ENCODE measurements around the gene FAM149B1. TPM values are rescaled to one million over a fixed set of nuclear protein-coding genes. Genes with fewer than 3 reads are reported as not detected.
"Not testable (repeated sequence)": the region's sequence is repeated elsewhere in the genome, so short reads cannot be mapped to it uniquely, and the experiment has no call there.

The FAM149B1 gene
- total RNA-seq, result 13.8 and 14.3 TPM in 2 replicates

DNA sequence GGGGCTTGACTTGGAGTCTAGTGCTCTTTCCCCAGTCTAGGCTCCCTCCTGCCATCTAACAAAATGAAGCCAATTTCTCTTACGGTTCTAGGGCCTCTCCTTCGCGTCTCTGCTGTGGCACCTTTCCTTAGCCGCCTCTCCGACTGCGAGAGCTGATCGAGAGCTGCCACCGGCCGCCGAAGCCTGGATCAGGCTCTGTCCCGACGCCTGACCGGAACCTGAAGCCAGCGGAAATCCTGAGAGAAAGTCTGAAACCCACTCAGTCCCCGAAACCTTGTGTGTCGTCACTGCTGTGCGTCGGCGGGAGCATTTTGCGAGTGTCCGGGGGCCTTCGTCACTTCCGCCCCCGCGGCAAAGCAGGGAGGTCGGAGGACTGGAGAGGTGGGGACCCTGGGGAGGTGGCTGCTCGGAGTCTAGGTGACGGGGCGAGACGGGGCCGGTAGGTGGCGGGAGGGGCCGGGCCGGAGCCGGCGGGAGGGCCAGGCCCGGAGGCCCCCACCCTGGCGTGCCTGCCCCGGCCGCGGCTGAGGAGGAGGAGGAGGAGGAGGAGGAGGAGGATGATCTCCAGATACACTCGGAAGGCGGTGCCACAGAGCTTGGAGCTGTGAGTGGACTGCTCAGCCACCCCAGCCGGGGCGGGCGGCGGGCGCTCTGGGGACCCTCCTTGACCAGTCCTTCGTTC lies at the start of gene FAM149B1, which contains the start of gene ECD:
FAM149B1 (plus strand) TSS at position 337 of the 682 bp plus-strand sequence; CDS start at position 558, 221 bp downstream.
ECD (minus strand) TSS at position 226 of the 682 bp plus-strand sequence. CDS start 4,071 bp downstream, outside the sequence.
- Mint-ChIP-seq H3K4me3 (ENCODE audit: low read depth) (peak within 1 kb of the TSS; percentile 99), H3K27ac (peak within 1 kb of the TSS; percentile 94), H3K36me3 (ENCODE audit: low read depth) (peaks cover 31% of the 10 kb centered on the region), H3K4me1 (ENCODE audit: low read depth) (peaks cover 33% of the 10 kb centered on the region), H3K27me3 (ENCODE audit: low read depth) (no peaks in the 10 kb centered on the region), H3K9me3 (no peaks in the 10 kb centered on the region)
- peak; percentile 90 for DNase-seq (ENCODE audit: low spot score)
- intact Hi-C loops (cut with micrococcal nuclease), result loop anchor here (1.0 to 5.0 kb wide), 4 partner anchors 56 to 541 kb away; partner anchors contain the start of genes MICU1, MRPS16 and NUDT13

DNA sequence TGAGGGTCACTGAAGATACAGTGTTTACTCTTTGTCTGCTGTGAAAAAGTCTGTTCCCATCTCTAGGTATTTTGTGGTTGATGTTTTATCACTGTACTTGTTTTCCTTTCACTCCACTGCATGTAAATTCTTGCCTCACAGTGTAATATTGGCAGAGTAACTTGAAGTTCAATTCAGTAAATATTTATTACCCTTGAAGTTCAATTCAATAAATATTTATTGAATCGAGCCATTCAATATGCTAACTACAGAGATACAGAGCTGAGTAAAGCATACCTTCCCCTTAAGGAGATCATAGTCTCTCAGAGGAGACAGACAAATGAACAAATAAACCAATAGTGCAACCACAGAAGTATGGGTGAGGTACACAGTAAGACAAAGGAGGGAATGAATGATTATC lies 48.5 kb upstream of the FAM149B1 start:
- peaks cover 9% of the 10 kb centered on the region for H3K4me1 Mint-ChIP-seq (ENCODE audit: low read depth)
- no peaks in the 10 kb centered on the region for H3K9me3 Mint-ChIP-seq
- no peak for DNase-seq (ENCODE audit: low spot score)
- H3K27ac Mint-ChIP-seq, result no peak overlapping the region
- peaks cover 18% of the 10 kb centered on the region for H3K36me3 Mint-ChIP-seq (ENCODE audit: low read depth)
- H3K27me3 Mint-ChIP-seq (ENCODE audit: low read depth), result no peaks in the 10 kb centered on the region
- H3K4me3 Mint-ChIP-seq (ENCODE audit: low read depth), result no peak overlapping the region
- intact Hi-C loops (cut with micrococcal nuclease), result no loop called here

DNA sequence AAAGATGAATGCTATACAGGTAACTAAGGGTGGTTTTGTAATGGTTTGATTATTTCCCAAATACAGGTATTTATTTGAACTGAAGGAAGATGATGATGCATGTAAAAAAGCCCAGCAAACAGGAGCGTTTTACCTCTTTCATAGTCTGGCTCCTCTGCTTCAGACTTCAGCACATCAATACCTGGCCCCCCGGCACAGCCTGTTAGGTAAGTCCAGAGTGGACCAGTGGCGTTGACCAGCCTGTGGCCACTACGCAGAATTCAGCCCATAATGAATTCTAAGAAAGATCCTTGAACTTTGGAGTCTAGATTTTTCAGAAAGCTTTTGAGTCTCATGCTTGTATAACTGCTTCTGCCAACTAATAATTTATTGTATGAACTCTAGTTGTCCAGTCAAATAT lies 48.0 kb upstream of the FAM149B1 start:
- Mint-ChIP-seq H3K4me3 (ENCODE audit: low read depth) (no peak overlapping the region), H3K4me1 (ENCODE audit: low read depth) (peaks cover 9% of the 10 kb centered on the region), H3K9me3 (no peaks in the 10 kb centered on the region), H3K27ac (no peak overlapping the region), H3K36me3 (ENCODE audit: low read depth) (peaks cover 18% of the 10 kb centered on the region), H3K27me3 (ENCODE audit: low read depth) (no peaks in the 10 kb centered on the region)
- intact Hi-C loops (cut with micrococcal nuclease), result no loop called here
- no peak for DNase-seq (ENCODE audit: low spot score)

DNA sequence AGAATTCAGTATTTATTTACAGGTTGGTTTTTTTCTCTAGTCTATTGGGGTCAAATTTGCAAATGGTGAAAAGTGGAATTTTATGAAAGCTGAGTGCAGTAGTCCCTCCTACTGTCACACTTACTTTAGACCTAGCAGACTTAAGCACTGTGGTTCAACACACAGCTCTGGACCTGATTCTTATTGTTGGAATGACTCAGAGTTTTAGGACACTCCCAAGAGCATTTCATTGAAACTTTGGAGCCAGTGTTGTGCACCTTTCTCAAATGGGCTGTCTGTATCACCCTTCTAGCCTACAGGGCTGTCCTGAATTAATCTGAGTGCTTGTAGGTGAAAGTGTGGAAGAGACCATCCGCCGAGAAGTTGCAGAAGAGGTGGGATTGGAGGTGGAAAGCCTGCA lies 41.6 kb upstream of the FAM149B1 start:
- DNase-seq (ENCODE audit: low spot score), result no peak
- Mint-ChIP-seq H3K27ac (peak overlapping the region; percentile 22), H3K4me3 (ENCODE audit: low read depth) (no peak overlapping the region), H3K27me3 (ENCODE audit: low read depth) (no peaks in the 10 kb centered on the region), H3K9me3 (no peaks in the 10 kb centered on the region), H3K4me1 (ENCODE audit: low read depth) (no peaks in the 10 kb centered on the region), H3K36me3 (ENCODE audit: low read depth) (peaks cover 38% of the 10 kb centered on the region)
- intact Hi-C loops (cut with micrococcal nuclease), result no loop called here

DNA sequence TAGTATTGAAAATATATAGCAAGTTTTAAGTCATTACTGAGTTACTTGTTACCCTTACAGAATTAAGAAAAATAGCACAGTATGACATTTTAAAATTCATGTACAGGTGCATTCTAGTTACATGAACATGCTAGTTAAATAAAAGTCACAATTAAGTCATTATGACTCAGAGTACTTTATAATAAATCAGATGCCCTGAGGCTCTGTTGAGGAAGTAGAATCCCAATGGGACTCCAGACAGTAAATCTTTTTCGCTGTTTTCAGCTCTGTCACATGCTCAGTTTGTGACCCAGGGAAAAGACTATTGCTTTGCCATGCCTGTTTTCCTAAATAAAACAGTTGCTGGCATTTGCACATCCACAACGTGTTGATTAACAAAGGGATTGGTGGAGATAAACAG lies 36.6 kb upstream of the FAM149B1 start:
- Mint-ChIP-seq H3K4me1 (ENCODE audit: low read depth) (no peaks in the 10 kb centered on the region), H3K36me3 (ENCODE audit: low read depth) (peaks cover 74% of the 10 kb centered on the region), H3K27ac (no peak overlapping the region), H3K4me3 (ENCODE audit: low read depth) (no peak overlapping the region), H3K27me3 (ENCODE audit: low read depth) (no peaks in the 10 kb centered on the region), H3K9me3 (no peaks in the 10 kb centered on the region)
- intact Hi-C loops (cut with micrococcal nuclease), result no loop called here
- no peak for DNase-seq (ENCODE audit: low spot score)

DNA sequence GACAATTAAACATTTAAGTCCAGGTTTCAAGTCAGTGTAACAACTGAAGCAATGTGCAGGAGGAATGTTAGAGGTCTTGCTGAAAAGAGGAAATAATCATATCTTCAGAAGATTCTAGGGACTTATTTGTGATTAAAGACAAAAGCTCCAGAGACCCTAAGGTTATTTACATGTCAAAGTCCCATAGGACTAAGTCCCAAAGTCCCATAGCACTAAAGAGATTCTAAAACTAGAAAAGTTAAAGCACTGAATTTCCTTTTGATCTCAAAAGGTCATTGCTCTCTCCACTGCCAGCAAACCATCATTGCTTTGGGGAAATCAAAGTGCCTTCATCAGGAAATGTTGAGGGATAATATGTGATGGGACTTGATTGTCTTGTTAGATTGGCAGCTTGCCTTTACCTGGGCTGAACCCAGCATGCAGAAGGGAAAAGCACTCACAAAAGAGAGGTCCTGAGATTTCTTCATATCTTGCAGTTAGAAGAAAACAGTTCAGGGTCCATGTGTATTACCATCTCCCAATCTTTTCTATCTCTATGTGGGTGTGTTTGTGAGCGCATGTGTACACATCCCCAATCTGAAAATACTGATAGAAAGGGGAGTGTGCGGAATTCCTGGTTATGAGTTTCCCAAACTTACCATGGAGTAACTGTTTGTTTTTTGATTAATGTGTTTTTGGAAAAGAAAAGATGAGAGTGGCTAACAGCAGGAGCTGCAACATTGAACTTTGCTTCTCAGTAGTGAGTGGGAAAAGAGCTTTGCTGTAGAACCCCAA lies 35.8 kb upstream of the FAM149B1 start:
- Mint-ChIP-seq H3K9me3 (no peaks in the 10 kb centered on the region), H3K27ac (no peak overlapping the region), H3K27me3 (ENCODE audit: low read depth) (no peaks in the 10 kb centered on the region), H3K4me1 (ENCODE audit: low read depth) (peaks cover 3% of the 10 kb centered on the region), H3K4me3 (ENCODE audit: low read depth) (no peak overlapping the region), H3K36me3 (ENCODE audit: low read depth) (peaks cover 75% of the 10 kb centered on the region)
- DNase-seq (ENCODE audit: low spot score), result no peak
- intact Hi-C loops (cut with micrococcal nuclease), result no loop called here

DNA sequence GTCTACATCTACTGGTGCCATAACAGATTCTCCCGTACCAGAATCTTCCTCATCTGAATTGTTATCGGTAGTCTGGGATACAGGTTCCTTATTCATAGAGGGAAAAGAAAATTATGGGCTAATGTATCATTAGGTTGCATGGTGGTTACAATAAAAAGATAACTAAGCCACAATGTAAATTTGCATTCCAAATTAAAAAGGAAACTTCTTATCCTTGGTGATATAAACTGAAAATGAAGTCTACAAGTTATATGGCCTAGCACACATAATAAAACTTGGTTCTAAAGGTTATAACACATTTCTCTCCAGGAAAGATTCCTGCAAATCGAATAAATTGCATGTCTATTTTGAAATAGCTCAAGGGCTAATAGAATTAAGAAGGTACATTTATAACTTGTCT lies 33.2 kb upstream of the FAM149B1 start:
- Mint-ChIP-seq H3K27ac (no peak overlapping the region), H3K4me3 (ENCODE audit: low read depth) (no peak overlapping the region), H3K36me3 (ENCODE audit: low read depth) (peaks cover 85% of the 10 kb centered on the region), H3K9me3 (no peaks in the 10 kb centered on the region), H3K4me1 (ENCODE audit: low read depth) (peaks cover 7% of the 10 kb centered on the region), H3K27me3 (ENCODE audit: low read depth) (no peaks in the 10 kb centered on the region)
- no peak for DNase-seq (ENCODE audit: low spot score)
- intact Hi-C loops (cut with micrococcal nuclease), result no loop called here

DNA sequence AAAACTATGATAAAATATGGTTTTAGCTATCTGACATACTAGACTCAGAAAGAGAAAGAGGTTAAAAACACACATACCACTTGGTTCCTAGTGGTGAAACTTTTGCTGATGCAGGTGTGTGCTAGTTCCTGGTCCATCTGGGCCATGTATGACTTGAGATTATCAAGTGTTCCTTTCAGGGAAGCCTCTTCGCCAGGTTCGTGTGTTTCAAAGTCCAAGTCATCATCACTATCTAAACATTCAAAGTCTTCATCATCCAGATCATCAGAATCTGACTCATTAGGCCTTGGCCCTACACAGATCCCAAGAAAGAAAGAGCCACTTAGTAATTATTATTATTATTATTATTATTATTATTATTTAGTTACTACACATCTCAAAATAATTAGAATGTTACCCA lies 31.3 kb upstream of the FAM149B1 start:
- no peaks in the 10 kb centered on the region for H3K9me3 Mint-ChIP-seq
- peaks cover 79% of the 10 kb centered on the region for H3K36me3 Mint-ChIP-seq (ENCODE audit: low read depth)
- no peak overlapping the region for H3K4me3 Mint-ChIP-seq (ENCODE audit: low read depth)
- peaks cover 7% of the 10 kb centered on the region for H3K4me1 Mint-ChIP-seq (ENCODE audit: low read depth)
- DNase-seq (ENCODE audit: low spot score), result no peak
- H3K27ac Mint-ChIP-seq, result no peak overlapping the region
- H3K27me3 Mint-ChIP-seq (ENCODE audit: low read depth), result no peaks in the 10 kb centered on the region
- intact Hi-C loops (cut with micrococcal nuclease), result no loop called here

DNA sequence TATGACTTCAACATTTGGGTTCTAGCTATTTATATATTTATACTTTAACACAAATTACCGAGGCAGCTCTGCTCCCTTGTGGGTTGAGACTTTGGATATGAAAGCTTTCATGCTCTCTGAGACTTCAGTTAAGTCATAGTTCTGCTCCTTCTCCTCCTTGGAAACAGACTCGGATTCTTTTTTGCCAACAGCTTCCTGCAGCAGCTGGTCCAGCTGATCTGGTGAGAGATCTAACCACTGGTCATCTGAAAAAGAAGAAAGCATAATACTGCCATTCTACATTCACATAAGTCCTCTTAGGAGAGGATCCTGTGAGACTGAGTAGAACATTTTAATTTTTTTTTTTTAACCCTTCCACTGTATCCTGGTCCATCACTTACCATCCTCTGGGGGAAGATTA lies 28.7 kb upstream of the FAM149B1 start:
- intact Hi-C loops (cut with micrococcal nuclease), result no loop called here

DNA sequence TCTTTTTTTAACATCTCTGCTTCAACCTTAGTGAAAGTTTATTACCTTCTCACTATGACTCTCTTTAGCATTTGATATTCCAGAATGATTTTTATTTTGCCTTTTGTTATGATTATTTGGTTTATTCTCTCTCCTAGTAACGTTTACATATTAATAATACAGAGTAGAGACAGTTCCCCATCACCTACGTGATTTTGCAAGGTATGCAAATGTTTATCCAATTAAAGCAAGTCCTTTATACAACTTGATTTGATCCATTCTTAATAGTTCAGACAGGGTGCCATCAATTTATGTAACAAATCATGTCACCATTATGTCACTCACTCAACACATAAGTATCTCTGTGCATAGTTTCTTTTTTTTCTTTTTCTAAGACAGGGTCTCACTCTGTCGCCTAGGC lies 26.3 kb upstream of the FAM149B1 start:
- H3K27me3 Mint-ChIP-seq (ENCODE audit: low read depth), result no peaks in the 10 kb centered on the region

More for the DNA sequence above, 28.7 kb upstream of the FAM149B1 start:
- Mint-ChIP-seq H3K36me3 (ENCODE audit: low read depth) (peaks cover 71% of the 10 kb centered on the region), H3K4me1 (ENCODE audit: low read depth) (peaks cover 7% of the 10 kb centered on the region), H3K27me3 (ENCODE audit: low read depth) (no peaks in the 10 kb centered on the region), H3K4me3 (ENCODE audit: low read depth) (no peak overlapping the region), H3K27ac (no peak overlapping the region), H3K9me3 (no peaks in the 10 kb centered on the region)
- no peak for DNase-seq (ENCODE audit: low spot score)

DNA sequence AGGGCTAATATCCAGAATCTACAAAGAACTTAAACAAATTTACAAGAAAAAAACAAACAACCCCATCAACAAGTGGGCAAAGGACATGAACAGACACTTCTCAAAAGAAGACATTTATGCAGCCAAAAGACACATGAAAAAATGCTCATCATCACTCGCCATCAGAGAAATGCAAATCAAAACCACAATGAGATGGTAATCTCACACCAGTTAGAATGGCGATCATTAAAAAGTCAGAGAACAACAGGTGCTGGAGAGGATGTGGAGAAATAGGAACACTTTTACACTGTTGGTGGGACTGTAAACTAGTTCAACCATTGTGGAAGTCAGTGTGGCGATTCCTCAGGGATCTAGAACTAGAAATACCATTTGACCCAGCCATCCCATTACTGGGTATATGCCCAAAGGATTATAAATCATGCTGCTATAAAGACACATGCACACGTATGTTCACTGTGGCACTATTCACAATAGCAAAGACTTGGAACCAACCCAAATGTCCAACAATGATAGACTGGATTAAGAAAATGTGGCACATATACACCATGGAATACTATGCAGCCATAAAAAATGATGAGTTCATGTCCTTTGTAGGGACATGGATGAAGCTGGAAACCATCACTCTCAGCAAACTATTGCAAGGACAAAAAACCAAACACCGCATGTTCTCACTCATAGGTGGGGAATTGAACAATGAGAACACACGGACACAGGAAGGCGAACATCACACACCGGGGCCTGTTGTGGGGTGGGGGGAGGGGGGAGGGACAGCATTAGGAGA lies 17.1 kb upstream of the FAM149B1 start:
- H3K9me3 Mint-ChIP-seq; H3K4me1 Mint-ChIP-seq (ENCODE audit: low read depth); H3K27ac Mint-ChIP-seq; H3K27me3 Mint-ChIP-seq (ENCODE audit: low read depth); DNase-seq (ENCODE audit: low spot score); H3K4me3 Mint-ChIP-seq (ENCODE audit: low read depth); intact Hi-C loops (cut with micrococcal nuclease): not testable (repeated sequence)
- peaks cover 66% of the 10 kb centered on the region for H3K36me3 Mint-ChIP-seq (ENCODE audit: low read depth)

More for the DNA sequence above, 26.3 kb upstream of the FAM149B1 start:
- H3K4me3 Mint-ChIP-seq (ENCODE audit: low read depth), result no peak overlapping the region
- DNase-seq (ENCODE audit: low spot score), result no peak
- intact Hi-C loops (cut with micrococcal nuclease), result no loop called here
- H3K9me3 Mint-ChIP-seq, result no peaks in the 10 kb centered on the region
- H3K36me3 Mint-ChIP-seq (ENCODE audit: low read depth), result peaks cover 59% of the 10 kb centered on the region
- peaks cover 6% of the 10 kb centered on the region for H3K4me1 Mint-ChIP-seq (ENCODE audit: low read depth)
- H3K27ac Mint-ChIP-seq, result no peak overlapping the region

DNA sequence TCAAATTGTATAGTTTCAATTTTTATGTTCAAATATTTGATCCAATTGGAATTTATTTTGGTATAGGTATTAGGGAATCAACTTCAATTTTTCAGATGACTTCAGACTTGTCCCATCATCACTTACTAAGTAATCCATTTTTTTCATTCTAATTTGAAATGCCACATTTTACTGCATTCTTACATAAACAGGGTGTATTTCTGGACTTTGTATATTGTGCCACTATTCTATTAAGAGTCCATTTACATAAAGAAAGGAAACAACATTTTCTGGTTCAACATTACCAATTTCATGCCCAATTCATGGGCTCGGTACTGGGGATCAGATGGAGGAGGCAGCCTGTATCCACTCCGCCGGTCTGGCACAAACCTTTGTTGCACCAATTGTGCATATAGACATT lies 15.9 kb upstream of the FAM149B1 start:
- no peak for DNase-seq (ENCODE audit: low spot score)
- intact Hi-C loops (cut with micrococcal nuclease), result no loop called here
- H3K9me3 Mint-ChIP-seq, result no peaks in the 10 kb centered on the region
- H3K27ac Mint-ChIP-seq, result no peak overlapping the region
- H3K4me1 Mint-ChIP-seq (ENCODE audit: low read depth), result no peaks in the 10 kb centered on the region
- H3K27me3 Mint-ChIP-seq (ENCODE audit: low read depth), result no peaks in the 10 kb centered on the region
- H3K36me3 Mint-ChIP-seq (ENCODE audit: low read depth), result peaks cover 70% of the 10 kb centered on the region
- H3K4me3 Mint-ChIP-seq (ENCODE audit: low read depth), result no peak overlapping the region

All from activated T-helper 2 cell treated with anti-CD3 and anti-CD28 coated beads, Interferon-gamma antibody, Interleukin-2, Interleukin-4, amounts not matched to agents 10 μg/mL and 5 μg/mL and 100 μg/mL, durations not matched to agents 14 hours and 24 hours and 36 hours (primary cell).